GM10266 (cell line): ENCODE measurements around the gene PGRMC1.

ENCODE experiments used
- DNase-seq: peaks from one replicate; pipeline ENCODE4 v3.0.0; 2012; ENCODE audit errors: extremely low spot score
- TF ChIP-seq, protein P1 (sequence below): IDR thresholded peaks from 2 replicates; pipeline ENCODE4 v1.5.1; 2012; ENCODE audit warnings: mild to moderate bottlenecking, low read depth; ENCODE audit not compliant: control insufficient read depth, insufficient read depth; ENCODE audit errors: missing control alignments

PGRMC1 gene

DNA sequence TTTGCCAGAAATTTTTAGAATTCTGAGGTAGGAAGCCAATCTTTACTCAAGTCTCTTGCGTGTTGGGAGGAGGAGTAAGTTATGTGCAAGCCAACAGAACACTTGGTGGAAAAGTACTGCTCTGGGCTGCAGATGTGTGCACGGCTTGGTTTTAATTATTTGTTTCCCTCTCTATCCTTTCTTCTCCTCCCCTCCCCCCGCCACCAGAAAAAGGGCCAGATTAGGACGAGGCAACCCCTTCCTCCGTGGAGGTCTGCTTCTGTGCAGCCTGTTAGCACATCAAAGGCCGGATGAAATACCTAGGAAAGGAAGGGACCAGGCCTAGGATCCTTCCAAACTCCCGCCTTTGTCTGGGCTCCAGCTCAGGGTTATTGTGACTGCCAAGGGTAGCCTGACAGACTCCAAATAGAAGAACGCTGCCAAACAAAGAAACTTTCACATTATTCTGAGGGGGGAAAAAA is 1.0 kb upstream of the PGRMC1 start:
- TF ChIP-seq, protein P1, sequence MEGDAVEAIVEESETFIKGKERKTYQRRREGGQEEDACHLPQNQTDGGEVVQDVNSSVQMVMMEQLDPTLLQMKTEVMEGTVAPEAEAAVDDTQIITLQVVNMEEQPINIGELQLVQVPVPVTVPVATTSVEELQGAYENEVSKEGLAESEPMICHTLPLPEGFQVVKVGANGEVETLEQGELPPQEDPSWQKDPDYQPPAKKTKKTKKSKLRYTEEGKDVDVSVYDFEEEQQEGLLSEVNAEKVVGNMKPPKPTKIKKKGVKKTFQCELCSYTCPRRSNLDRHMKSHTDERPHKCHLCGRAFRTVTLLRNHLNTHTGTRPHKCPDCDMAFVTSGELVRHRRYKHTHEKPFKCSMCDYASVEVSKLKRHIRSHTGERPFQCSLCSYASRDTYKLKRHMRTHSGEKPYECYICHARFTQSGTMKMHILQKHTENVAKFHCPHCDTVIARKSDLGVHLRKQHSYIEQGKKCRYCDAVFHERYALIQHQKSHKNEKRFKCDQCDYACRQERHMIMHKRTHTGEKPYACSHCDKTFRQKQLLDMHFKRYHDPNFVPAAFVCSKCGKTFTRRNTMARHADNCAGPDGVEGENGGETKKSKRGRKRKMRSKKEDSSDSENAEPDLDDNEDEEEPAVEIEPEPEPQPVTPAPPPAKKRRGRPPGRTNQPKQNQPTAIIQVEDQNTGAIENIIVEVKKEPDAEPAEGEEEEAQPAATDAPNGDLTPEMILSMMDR, result no peak
- no peak for DNase-seq

DNA sequence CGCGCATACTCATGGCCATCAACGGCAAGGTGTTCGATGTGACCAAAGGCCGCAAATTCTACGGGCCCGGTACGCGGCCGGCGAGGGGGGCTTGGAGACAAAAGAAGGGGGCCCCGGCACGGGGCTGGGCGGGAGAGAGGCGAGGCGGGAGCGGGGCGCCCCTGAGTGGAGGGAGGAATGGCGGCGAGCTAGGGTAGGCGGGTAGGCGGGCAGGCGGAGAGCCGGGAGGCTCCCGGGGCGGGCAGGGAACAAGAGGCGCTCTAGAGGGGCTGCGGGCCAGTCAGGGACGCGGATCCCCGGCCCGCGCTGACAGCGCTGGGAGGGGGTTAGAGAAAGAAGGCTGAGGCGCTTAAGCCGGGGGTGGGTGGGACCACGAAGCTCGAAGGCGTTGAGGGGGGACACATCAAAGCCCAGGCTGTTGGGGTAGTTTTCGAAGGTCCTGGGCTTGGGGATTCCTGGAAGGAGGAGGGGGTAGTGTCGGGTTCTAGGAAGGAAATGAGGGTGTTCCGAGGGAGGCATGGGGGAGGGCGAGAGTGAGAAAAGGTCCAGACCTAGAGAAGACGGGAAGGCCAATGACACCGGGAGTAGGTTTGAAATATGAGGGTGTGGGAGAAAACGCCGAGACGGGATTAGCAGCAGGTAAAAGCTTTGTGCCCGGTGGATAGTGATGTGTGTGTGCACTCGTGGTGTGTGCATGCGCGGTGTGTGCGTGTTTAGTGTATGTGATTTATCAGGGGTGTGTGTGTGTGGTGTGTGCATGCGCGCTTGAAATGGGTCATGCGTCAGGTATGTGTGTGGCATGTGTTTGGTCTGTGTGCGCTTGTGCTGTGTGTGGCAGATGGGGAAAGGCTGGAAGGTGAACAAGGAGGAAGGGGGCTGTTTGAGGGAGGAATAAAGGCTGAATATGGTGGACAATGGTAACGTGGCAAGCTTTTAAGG is 807 bp downstream of the PGRMC1 start:
- TF ChIP-seq, protein P1, result no peak
- no peak for DNase-seq

DNA sequence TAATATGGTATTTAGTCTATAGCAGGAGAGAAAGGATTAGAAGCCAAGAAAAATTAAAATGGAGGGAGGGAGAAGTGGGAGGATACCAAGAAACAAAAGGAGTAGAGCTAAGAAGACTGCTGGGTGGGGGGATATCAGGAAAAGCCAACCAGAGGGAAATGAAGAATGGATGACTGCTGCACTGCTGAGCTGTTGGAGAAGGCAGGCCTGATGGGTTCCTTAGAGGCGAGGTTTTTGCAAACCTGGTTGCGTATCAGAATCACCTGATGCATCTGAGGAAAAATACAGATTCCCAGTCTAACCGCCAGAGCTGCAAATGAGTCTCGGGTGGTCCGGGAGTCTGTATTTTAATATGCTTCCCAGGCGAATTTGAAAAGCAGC is 1.5 kb downstream of the PGRMC1 start:
- DNase-seq, result no peak
- TF ChIP-seq, protein P1, result no peak

DNA sequence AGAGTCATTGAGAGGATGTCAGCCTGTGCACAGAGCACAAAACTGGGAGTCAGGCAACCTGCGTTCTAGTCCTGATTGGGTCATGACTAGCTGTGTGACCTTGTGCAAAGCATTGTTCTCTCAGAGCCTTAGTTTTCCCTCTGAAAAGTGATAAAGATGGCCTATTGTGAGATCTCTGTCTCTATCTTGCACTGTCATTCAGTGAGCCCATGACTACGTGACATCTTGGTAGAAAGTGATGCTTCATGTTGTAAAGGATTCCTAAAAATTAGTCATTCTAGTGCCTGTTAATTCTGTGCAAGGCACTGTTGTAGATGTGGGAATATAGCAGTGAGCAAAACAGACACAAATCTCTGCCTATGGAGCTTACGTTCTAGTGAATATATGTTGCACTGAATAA is 2.5 kb downstream of the PGRMC1 start:
- TF ChIP-seq, protein P1, result no peak
- DNase-seq, result no peak

DNA sequence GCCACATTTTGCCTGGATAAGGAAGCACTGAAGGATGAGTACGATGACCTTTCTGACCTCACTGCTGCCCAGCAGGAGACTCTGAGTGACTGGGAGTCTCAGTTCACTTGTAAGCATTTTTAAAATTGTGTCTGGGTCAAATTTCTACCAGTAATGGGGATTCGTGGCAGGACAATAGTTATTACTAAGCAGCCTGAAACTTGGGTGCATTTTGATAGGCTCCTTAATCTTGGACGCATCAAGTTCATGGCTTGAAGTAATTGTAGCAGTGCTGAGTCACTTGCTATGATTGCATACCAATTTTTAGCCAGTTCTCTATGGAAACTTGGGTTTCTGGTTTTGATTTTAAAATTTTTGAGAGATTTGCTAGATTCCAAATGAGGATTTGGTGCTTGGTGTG is 4.3 kb downstream of the PGRMC1 start:
- no peak for DNase-seq

DNA sequence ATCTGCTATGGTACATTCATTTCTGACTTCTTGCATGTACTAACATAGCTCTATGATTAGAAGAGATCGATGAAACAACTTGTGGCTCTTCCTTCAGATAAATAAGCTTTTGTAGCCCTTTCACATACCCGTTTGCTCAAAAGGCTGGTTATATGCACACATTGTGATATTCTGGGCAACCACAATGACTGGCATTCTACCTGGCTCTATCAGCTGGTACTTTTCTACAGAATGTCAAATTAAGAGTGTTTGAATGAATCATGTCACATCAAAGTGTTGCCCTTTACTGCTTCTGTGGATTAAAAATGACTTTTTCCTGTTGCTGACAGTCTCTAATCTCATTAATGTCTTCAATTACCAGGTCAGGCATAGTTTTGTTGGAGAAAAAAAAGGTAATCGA is 11.6 kb downstream of the PGRMC1 start:
- DNase-seq, result no peak
- TF ChIP-seq, protein P1, result no peak

More for the DNA sequence above, 4.3 kb downstream of the PGRMC1 start:
- TF ChIP-seq, protein P1, result no peak

DNA sequence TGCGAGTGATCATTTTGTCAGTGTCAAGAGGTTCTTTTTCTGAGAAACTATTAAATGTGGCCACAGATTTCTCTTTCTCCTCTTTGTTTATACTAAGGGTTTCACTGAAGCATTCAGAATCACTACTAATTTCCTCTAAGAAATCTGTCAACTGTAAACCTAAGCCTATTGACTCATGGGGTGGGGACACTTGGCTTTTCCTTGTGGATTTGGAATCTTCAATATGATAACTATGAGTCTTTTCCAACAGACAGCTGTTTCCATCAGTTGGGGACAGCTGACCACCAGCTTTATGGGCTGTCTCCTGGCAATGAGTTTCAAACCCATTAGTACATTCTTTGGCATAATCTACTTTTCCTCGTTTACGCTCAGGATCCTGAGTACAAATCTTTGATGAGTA is 13.8 kb downstream of the PGRMC1 start:
- TF ChIP-seq, protein P1, result no peak
- no peak for DNase-seq
